Mucosa of gallbladder (tissue), 1 donor: ENCODE data around the gene RFC4. TPM values are rescaled to one million over a fixed set of nuclear protein-coding genes. Genes with fewer than 3 reads are reported as not detected.

Experiments used
- DNase-seq: peaks from one replicate; pipeline ENCODE4 v3.0.0-alpha.2; 2020; ENCODE audit warnings: low spot score
- total RNA-seq: library from RNA; stranded (reverse); gene quantifications from one replicate; pipeline ENCODE4 v1.2.1, GENCODE V29; 2021
- donor health status: DM: no; HTN: no; CAD: no.

RFC4 gene
- total RNA-seq, 1 donor from 2014 or later = 9.4 TPM

- DNase-seq = no peak
Measured at GRCh38 chr3:186750316-186750715, 56.0 kb downstream of the RFC4 start.

GRCh38 chr3:186746008-186746407 is 60.3 kb downstream of the RFC4 start:
- peak; percentile 84 for DNase-seq

- DNase-seq = no peak
Measured at GRCh38 chr3:186743666-186744065, 62.6 kb downstream of the RFC4 start.

GRCh38 chr3:186742618-186743380 is 63.5 kb downstream of the RFC4 start:
- no peak for DNase-seq

Other genes with a start within 250 kb of the RFC4 start
- gene TBCCD1, start 239.1 kb downstream of the RFC4 start, total RNA-seq = 11.0 TPM
- 48.1 TPM for gene DNAJB11, start 235.8 kb downstream of the RFC4 start, total RNA-seq
- gene AHSG, start 193.4 kb downstream of the RFC4 start, total RNA-seq = 2.2 TPM
- gene FETUB, start 166.1 kb downstream of the RFC4 start, total RNA-seq = not detected
- gene HRG, start 140.5 kb downstream of the RFC4 start, total RNA-seq = 0.49 TPM
- gene KNG1, start 89.1 kb downstream of the RFC4 start, total RNA-seq = 0.43 TPM
- gene EIF4A2, start 22.9 kb downstream of the RFC4 start, total RNA-seq = 535 TPM
- 0.26 TPM for gene ADIPOQ, start 36.2 kb upstream of the RFC4 start, total RNA-seq
- 35.0 TPM for gene ST6GAL1, start 124.0 kb upstream of the RFC4 start, total RNA-seq